Epithelial cell of proximal tubule (primary cell): ENCODE measurements around the gene CTIF. TPM values are rescaled to one million over a fixed set of nuclear protein-coding genes. Genes with fewer than 3 reads are reported as not detected.

Experiments used
- DNase-seq: peaks from one replicate; pipeline ENCODE4 v3.0.0-alpha.2; 2011; ENCODE audit warnings: low read depth
- H3K4me3 ChIP-seq: 2 replicates; pipeline ENCODE4 v1.5.1; 2011; ENCODE audit warnings: low read depth, mild to moderate bottlenecking, low read length
- total RNA-seq: library from RNA; depleted of rRNA; stranded (reverse); fragments of >200 nt; gene quantifications from 2 replicates; pipeline ENCODE4 v1.2.3, GENCODE V29; 2015
- TF ChIP-seq, protein P1 (sequence below): conservative IDR thresholded peaks from 2 replicates; pipeline ENCODE4 v1.5.1; 2012; ENCODE audit warnings: low read depth, mild to moderate bottlenecking, low read length

CTIF gene
- total RNA-seq, 1 donor from 2014 or later = 12.9 TPM

DNA sequence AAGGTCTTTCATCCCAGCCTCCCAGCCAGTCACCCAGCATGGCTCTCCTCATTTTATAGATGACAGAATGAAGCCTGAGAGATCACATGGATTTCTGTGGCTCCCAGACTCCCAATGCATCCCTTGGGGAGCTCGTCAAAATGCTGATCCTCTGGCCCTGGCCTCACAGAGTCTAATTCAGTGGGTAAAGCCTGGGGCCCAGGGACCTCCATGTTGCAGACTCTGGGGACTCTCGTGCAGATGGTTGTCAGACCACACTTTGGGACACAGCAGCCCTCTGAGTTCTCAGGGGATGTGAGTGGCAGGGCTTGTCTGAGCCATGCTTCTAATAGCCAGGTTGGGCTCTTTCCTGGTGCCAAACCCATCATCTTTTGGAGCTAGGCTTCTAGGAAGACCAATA is 97.0 kb downstream of the CTIF start:
- no peak overlapping the region for H3K4me3 ChIP-seq
- TF ChIP-seq, protein P1, sequence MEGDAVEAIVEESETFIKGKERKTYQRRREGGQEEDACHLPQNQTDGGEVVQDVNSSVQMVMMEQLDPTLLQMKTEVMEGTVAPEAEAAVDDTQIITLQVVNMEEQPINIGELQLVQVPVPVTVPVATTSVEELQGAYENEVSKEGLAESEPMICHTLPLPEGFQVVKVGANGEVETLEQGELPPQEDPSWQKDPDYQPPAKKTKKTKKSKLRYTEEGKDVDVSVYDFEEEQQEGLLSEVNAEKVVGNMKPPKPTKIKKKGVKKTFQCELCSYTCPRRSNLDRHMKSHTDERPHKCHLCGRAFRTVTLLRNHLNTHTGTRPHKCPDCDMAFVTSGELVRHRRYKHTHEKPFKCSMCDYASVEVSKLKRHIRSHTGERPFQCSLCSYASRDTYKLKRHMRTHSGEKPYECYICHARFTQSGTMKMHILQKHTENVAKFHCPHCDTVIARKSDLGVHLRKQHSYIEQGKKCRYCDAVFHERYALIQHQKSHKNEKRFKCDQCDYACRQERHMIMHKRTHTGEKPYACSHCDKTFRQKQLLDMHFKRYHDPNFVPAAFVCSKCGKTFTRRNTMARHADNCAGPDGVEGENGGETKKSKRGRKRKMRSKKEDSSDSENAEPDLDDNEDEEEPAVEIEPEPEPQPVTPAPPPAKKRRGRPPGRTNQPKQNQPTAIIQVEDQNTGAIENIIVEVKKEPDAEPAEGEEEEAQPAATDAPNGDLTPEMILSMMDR = no peak
- no peak for DNase-seq

DNA sequence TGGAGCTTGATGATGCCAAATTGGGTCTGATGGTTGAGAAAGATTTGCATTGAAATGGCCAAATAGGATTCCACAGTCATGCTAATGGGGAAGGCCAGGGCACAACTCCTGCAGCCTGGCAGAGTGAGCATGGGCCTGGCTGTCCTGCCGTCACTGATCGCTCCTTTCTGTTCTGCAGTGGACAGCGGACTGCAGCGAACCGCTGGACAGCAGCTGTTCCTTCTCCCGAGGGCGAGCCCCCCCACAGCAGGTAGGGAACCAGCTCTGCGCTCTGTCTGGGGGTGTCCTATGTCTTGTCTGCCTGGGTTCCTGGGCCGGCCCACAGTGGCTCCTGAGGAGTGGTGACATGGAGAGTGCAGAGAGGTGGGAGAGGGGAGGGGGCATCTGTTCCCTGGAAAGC is 97.6 kb downstream of the CTIF start:
- DNase-seq = no peak
- H3K4me3 ChIP-seq = no peak overlapping the region
- TF ChIP-seq, protein P1 = no peak

DNA sequence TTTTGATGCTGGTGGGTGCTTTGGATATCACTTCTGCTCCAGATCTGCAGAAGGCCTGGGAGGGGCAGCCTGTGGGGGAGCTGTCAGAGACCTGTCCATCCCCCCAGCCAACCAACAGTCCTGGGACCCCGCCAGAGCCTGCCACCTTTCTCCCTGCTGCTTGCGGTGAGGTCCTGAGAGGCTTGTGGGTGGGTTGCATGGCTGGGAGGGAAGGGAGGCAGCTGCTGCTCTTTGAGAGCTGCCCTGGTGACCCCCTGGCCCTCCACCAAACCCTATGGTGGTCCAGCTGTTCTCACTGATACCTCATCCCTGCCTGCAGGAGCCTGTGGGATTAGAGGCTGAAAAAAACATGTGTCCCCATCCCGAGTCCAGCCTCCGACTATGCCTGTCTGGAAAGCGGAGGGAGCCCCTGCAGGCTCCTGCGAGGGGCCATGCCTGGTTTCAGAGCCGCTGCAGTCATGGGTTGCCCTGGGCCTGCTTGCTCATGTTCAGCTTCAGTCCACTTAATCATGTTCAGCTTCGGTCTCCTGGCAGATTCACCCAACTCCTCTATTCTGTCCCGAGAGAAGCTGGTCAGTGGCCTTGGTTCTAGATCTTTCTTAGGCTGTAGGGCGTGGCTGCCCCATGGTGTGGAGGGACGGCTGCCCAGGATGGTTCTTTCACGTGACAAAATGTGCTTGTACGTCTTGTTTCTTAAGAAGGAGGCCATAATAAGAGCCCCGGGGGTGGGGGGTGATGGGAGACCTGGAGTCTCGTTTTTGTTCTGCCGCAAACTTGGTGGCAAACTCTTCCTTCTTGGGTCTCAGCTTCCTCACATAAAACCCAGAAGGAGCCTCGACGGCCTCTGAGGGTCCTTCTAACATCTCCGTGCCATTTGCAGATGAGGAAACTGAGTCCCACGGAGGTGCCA is 98.5 kb downstream of the CTIF start:
- TF ChIP-seq, protein P1 = no peak
- H3K4me3 ChIP-seq = no peak overlapping the region
- no peak for DNase-seq

DNA sequence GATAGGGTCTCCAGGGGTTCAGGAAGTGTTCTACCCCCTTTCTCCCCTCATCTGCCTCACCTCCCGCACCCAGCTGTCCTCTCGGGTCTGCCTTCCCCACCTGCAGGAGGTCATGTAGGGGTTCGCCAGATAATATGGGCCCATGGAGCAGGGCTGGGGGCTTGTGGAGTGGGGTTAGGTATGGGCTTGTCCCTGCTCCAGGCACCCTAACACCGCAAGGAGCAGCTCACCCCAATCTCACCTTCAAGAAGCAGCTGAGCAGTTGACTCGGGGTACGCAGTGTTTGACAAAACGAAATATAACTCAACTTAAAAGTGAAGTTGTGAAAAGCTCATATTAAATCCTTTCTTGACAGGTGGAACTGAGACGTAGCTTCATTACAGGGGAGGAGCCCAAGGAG is 99.6 kb downstream of the CTIF start:
- no peak overlapping the region for H3K4me3 ChIP-seq
- TF ChIP-seq, protein P1 = no peak
- no peak for DNase-seq

DNA sequence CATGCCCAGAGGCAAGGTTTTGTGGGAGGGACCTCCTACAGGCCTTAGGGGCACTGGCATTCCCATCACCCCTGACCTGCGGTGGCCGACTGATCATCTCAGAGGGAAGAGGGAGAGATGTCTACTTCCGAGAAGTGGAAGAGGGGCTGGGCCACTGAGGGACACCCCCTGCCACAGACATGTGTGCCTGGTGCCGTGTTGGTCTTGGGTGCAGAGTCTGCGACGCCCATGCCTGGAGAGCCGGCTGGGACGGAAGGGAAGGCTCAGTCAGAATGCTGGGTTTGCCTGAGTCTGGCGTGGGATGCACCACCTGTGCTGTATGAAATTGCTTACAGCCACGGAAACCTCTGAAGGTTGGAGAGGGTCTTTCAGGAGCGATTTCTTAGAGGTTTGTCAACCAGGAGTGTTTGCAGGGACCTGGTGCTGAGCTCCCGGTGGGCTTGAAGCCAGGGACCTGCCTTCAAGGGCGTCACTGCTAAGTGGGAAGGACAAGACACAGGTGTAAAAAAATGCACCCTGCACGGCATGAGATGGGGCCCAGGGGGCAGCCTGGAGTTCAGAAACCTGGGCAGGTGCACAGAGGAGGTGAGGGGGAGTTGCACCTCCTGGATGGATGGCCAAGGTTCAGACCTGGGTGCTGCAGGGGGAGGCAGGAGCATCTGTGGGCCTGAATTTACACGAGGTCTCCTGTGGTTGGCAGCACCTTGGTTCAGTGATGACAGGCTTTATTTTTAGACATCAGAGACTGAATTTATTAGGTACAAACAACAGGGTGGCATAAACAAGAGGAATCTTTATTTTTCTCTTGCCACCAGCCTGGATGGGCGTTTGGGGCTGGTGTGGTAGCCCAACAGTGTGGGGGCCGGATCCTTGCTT is 100.3 kb downstream of the CTIF start:
- TF ChIP-seq, protein P1 = no peak
- DNase-seq = no peak
- H3K4me3 ChIP-seq = no peak overlapping the region

DNA sequence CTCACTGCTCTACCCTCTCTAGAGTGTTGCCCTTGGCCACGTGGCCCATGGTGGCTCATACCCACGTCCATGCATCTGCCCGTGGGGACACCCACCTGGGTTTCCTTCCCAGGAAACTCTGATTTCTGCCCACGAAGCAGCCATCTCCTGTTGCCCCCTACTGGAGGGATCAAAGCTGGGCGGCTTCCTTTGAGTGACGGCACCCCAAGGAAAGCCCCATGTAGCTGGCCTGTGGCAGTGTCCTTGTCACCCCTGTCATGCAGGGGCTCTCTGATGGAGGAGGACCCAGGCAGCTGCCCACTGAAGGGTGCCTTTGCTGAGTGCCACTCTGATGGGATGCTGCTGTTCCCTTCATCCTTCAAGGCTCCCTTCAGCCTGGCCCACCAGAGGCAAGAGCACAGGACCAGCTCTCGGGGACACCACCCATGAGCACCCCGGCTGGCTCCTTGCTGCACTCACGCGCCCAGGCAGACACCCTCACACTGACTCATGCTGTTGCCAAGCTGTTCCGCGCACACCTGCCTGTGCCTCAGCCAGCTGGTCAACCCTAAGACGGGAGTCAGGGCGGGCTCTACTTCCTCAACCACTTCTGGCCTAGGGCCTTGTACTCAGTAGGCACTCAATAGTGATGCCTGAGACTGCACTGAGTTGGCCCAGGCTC is 101.1 kb downstream of the CTIF start:
- TF ChIP-seq, protein P1 = peak; percentile 51
- H3K4me3 ChIP-seq = no peak overlapping the region
- DNase-seq = no peak
